Measurements from ENCODE around the gene CHST8.

Gene CHST8

DNA sequence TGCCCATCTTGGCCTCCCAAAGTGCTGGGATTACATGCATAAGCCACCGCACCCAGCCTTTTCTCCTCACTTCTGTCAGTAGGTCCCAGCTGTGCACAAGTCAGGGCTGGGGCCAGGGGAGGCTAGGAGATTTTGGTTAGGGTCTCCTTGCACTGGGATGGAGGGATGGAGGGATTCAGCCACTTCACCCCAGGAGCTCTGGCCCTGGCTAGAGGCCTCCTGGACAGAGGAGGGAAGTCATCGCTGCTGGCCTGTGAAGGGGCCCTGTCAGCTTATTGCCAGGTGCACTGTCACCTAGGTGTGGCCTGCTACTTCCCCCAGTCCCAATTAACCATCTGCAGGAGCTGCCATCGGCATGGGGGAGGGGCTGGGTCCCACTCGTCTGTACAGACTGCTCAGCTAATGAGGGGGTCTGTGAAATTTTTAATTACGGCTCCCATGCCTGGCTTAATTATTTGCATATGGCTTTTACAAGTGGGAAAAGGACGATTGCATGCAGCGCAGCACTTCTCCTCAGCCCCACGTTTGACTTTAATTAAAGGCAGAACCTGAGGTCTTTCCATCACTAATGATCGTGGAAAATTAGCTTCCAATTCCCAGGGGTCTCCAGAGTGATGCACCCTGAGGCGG lies 52.4 kb downstream of the CHST8 start:
- no peak for DNase-seq (ENCODE audit: low spot score)

DNA sequence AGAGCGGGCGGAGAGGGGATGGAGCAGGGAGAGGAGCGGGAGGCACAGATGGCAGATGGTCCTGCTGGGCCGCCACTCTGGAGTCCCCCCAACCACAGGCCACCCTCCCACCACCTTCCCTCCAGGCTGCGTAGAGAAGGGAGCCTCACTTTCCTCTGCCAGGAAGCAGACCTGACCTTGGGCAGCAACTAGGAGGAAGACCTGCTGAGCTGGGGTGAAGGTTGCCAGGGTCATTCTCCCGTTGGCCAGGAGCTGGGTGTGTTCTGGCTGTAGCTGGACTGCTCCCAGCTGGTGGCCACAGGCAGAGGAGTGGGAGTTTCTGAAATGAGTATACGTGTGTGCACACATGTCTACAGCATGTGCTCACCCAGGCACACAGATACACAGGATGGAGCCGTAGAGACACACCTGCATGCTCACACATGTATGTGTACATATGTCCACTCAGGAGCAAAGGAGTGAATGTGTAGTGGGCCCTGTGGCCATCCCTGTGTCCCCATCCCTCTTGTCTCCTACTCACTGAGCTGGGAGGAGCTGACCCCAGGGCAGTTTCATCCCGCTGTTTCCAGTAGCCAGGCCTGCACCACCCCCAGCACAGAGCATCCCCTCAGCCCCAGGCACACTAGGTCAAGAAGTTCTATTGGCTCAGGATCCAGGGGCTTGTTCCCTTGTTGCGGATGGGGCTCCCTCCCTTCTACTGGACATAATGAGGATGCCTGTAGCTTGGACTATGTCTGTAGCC lies 53.0 kb downstream of the CHST8 start:
- no peak for DNase-seq (ENCODE audit: low spot score)

DNA sequence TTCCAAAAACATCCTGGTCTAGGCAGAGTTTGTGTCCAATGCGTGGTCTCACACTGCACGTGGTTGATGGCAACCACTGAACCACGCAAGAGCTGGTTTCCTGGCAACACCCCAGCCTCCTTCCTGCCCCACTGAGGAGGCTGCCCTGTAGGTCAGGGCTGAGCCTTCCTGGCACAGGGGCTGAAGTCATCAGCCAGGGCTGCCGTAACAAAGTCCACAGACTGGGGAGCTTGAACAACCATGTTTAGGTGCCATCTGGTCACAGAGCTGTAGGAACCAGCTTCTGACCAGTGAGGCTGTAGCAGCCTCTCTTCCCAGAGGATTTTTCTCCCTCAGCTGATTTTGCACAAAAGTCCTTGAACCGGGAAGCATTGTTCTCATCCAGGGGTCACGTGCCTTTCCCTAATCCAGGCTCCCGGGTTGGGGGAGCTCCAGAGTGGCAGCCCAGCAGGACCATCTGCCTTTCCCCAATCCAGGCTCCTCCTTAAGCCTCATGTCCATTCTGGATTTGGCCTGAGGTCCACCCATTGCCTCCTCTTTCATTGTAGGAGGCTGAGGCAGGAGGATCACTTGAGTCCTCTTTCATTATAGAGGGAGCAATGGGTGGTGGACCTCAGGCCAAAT lies 53.9 kb downstream of the CHST8 start:
- DNase-seq (ENCODE audit: low spot score), result no peak

DNA sequence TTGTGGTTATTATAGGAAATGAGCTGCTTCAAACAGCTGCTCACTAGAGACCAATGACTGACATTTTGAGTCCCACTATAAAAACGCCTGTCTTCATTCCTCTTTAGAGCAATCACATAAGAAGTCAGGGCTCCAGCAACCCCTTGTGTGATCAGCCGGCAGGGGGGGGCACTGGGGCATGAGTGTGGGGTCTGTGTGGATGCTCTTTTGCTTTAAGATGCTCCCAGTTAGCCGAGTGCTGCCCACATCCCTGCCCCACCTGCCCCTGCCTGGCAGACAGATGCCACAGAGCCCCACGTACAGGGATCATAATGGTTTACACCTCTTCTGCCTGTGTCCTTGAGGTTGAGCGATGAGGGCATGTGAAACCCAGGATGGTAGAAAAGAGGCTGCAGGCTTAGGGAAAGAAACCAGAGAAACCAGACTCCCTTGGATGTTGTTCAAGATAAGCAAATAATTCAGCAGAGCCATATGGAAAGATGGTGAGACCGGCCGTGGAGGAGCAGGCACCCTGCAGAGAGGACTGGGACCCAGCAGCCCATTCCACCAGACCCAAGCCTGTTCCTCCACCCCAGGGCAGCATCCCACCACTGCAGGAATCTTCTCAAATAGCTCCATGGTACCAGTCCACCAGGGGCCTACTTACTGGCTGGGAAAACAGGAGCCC lies 55.4 kb downstream of the CHST8 start:
- no peak for DNase-seq (ENCODE audit: low spot score)

DNA sequence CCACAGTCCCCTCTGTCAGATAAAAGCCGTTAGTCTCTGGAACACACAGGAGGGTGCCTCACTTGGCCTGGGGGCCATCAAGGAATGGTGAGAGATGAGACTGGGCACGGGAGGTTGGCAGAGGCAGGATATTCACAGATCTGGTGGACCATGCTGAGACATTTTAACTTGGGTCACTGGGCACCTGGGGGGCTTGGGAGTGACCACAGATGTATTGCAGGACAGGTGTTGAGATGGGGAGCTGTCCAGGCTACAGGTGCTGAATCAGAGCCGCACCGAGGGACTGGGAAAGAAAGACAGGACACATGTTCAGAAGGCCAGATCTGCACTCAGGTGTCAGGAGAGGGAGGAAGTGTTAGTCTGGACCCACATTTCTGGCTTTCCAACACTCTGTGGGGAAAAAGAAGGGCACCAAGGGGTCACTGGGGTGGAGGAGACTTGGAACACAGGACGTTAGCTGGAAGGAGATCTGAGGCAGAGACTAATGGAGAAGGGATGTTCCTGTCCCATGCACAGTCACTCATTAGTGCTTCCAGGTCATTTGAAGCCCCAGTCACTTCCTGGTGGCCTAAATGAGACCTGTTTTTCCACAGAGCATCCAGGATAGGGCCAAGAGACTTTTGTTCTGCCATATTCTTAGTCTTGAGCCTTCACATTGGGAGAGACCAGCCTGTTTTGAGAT lies 56.1 kb downstream of the CHST8 start:
- DNase-seq (ENCODE audit: low spot score), result no peak

DNA sequence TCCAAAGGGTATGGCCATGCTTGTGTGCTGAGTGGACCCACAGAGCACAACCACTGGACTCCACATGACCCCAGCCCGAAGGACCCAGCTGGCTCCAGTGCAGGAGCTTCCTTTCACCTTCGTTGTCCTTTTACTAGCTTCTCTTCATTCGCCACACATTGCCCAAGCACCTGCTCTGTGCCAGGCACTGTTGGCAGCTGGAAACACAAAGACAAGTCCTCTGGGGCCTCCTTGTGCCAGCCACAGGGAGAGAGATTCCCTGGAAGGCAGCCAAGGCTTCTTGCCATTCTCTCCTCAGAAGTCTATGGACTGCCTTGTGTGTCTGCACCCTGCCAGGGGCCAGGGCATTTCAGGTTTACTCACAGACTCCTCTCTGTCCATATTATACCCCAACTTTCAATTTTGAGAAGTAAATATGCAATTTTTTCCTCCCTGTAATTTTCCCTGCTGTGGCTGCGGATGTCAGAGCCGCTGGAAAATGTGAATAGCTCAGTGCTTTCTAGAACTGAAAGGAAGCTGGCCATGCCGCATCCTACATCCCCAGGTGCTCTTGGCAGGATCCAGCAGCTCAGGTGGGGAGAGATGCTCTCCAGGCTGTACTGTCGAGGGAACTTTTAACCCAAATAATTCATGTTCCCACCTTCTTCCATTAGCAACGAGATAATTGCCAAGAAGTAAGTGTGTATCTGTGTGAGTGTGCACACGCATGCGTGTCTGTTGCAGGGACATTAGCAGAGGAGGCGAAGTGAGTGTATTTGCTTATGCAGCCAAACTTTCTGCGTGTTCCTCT lies 57.2 kb downstream of the CHST8 start:
- DNase-seq (ENCODE audit: low spot score), result no peak

DNA sequence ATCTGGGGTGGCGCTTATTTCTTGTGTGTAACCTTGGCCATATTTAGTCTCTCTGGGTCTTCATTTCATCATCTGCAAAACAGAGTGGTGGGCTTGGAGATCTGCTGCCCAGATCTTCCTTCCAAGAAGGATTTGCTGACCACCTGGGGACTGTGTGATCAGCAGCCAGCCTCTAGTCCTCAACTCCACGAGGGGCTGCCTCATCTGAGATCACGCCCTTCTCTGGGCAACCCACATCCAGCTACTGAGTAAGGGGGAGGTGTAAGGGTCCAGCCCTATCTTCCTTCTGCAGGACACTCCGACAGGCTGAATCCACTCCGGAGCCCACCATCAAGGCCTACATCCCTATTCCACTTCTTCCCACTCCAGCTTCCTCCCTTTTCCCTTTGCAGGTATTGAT lies 57.9 kb downstream of the CHST8 start:
- DNase-seq (ENCODE audit: low spot score), result no peak

DNA sequence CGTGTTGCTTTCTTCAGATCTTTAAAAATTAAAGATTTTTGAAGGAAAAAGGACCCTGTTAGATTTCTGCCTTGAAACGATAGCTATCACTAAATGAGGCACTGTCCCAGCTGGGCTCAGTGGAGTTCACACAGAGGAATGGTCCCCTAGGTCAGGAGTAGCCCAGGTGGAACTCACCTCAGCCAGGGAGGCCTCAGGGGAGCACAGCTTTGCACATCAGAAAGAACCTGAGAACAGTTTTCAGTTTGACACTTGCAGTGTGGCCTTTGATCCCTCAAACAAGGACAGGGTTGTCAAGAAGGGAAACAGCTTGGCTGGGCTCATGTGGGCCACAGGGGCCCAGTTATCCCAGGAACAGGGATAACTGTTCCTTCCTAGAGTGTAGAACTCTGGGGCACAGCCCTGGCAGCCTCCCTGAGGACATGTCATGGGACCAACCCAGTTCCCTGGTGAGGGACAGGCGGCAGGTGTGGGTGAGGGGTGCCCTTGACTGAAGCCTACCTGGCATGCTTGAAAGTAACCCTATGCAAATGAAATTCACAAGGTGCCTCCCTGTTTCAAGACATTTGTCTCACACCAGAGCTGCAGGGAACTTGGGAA lies 59.4 kb downstream of the CHST8 start:
- no peak for DNase-seq (ENCODE audit: low spot score)

DNA sequence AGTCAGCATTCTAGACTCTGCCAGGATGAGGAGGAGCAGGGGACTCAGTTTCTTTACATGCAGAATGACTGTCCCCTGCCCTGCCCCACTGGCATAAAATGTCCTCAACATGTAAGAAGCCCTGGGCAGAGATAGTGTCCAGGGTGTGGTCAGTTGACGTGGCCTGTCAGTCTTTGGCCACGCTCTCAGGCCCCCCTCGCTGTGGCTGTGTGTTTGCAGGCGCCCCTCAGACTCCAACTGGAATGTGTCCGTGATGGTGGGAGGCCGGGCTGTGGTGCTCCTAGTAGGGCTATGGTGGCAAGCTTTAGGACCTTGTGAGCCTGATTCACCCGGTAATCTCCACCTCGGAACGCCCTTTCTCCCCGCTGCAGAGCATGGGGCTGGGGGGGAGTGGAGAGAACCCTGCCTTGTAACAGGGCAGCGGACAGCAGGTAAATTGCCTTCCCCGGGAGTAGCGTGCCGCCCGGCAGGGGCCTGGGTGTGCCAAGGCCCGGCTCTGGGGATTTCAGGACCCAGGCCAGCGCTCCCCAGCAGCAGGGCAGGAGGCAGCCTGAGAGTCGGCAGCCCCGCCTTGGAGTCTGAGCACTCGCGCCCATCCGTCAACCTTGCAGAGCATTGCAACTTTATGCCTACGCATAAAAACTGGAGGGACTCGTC lies 62.3 kb downstream of the CHST8 start:
- no peak for DNase-seq (ENCODE audit: low spot score)

DNA sequence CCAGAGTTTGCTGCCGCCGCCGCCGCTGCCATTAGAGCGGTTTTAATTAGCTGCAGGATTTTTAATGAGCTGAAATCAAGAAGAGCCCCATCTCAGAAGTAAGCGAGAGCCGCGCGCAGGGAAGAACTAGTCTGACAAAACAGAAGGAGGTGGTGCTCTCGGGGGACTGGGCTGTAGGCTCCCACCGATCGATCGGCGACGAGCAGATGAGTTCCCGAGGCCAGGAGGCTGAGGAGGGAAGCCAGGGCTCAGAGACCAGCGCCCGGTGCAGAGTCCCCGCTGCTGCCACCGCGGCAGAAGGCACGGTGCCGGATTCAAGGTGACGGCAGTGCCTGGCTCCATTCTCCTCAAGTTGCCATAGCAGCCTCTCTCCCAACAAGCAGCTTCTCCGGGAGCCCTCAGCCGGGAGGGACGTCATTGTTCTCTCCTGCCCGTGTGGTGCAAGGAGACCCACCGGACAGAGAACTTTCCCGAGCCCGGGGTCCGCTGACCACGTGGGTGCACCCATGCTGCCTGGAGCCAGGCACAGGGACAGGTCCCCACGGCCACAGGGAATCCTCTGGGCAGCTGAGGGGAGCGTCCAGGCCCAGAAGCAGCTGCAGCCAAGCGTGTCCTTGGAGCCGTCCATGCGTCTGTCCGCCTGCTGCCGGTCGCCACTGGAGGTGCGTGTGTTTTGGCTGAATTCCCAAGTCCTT lies 62.9 kb downstream of the CHST8 start:
- no peak for DNase-seq (ENCODE audit: low spot score)

DNA sequence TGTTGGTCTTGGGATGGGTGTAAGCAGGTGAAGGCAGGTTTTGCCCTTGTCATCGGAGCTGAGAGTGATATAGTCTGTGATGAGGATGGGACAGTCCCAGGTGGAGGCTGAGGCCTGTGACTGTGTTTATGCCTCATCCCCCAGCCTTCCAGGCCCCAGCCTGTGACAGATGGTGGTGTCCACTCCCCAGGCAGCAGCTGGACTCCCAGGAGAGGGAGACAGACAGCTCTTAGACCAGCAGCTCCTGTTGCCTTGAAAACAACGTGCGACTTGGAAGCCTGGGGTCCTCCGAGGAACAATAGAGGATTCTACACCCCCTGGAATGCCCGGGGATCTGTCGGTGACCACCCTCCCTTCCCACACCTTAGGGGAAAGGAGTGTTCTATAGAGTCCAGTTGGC lies 63.8 kb downstream of the CHST8 start:
- DNase-seq (ENCODE audit: low spot score), result no peak

DNA sequence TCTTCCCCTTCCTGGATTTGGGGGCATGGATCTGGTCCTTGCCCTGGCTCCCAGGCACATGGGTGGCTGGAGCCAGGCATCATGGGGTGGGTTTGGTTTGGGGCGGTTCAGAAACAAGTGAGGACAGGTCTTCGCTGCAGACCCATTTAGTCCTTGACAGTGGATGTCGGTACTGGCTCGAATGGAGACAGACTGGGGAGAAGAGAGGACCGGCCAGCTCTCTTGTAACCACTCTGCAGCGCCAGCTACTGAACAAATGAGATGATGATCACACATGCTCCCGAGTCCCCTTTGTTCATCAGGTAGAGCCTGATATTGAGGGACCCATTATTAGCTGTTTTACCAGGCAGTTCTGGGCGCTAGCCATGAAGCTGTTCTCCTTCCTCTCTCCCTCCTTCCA lies 64.5 kb downstream of the CHST8 start:
- DNase-seq (ENCODE audit: low spot score), result no peak

DNA sequence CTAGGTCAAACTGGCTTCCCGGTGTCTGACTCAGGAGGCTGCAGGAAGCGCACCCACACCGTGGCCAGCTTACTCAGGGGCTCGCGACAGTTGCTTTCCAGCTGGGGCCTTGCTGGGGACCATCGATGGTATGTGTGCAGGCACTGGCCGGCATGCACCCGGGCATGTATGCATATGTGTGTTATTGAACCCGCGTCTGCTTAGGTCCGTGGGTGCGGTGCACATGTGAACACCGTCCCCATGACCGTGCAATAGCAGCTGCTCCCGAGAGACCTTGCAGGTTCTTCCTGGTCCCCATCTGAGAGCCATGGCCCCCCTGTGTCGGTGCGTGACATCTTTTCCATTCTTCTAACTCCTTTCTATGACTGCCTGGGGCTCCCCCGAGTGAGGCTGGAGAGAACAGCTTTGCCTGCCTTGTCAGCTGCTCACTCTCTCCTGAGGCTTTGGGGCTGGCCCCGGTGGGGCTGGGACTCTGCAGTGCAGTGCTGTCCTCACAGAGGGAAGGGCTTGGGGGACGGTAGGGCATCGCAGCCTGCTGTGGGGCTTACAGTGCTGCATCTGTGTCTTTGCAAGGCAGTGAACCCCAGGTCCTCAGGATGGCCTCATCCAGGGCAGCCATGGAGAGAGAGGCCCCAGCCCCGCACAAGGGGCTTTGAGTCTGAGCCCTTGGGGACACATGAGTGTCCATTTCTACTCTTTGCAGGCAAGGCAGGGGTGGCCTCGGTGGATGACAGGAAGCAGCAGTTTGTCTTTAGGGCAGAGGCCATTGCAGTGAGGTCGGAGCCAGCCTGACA lies 65.1 kb downstream of the CHST8 start:
- DNase-seq (ENCODE audit: low spot score), result no peak

DNA sequence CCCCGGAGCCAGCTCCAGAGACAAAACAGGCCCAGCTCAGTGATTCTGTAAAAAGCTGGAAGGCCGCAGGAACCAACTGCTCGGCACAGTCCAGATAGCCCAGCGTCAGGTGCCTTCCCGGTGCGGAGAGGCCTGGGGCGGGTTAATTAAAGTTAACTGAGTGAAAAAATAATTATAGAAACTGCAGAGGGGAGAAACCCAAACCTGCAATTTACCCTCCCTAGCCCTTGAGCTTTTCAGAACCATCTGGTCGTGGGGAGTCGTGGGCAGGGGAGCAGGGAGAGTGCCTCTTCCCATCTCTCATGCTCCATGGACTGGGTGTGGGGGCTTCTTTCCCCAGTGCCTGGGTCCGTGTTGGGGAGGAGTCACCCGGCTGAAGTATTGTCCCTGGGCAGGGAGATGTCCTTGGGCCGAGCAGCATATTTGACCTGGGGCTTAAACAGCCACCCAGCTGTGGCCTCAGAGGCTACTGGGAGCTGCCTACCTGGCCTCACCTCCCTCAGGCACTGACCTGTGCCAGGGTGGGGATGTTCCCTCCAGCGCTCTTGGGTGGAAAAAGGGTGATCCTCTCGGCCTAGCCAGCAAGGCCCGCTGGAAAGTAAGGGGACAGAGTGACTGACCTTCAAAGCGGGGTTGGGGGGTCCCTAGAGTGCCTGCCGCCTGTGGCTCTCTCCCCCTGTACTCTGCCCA lies 65.9 kb downstream of the CHST8 start:
- no peak for DNase-seq (ENCODE audit: low spot score)

DNA sequence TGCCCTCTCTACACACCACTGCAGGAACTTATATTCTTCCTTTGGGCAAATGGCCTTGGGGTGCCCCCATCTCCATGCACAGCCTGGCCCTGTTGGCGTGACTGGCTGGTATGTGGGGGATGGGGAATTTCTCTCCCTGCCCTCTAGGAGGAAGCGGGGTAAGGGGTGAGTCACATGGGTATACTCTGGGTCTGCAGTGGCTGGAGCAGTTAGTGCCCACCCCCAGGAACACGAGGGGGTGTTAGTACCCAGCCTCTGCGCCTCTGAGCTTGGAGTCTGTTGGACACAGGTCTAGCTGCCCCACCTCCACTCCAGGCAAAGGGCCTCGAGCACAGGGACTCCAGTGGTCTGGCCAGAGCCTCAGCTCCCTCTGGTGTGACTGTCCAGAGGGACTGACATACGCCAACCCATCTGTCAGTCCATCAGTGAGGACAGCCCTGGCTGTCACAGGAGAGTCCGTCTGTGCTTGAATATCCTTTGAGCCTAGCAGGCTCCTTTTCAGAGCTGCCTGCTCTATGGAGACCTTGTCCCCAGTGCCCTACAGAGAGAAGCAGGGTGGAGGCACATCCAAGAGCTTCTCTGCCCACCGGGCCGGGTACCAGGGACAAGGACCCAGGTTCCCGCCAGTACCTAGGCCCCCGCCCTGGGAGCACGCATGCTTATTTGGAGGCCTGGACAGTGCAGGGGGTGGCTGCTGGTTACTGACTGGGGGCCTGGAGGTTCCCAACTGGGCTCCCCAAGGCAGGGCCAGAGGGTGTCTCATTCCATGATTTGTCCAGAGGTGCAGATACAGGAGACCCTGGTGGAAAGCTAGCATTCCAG lies 66.6 kb downstream of the CHST8 start:
- DNase-seq (ENCODE audit: low spot score), result no peak

DNA sequence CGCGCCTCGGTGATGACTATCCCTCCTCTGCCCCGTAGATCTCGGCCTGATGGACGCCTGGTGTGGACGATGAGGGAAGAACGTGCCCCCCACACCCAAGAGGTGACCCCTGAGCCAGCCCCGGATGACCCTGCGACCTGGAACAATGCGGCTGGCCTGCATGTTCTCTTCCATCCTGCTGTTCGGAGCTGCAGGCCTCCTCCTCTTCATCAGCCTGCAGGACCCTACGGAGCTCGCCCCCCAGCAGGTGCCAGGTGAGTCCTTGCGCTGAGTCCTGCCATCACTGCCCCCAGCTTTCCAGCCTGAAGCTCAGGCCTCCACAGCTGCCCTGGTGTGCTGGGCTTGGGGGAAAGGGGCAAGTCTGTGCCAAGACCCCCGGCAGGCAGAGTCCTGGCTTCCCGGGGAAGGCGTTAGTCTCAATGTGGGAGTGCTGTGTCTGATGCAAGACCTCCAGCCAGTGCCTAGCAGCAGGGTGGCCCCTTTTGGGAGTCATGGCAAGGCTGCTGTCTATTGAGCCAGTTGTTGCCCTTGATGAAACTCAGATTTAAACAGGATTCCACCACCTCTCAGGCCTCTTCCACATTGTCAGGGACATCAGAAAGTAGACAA lies 67.5 kb downstream of the CHST8 start:
- DNase-seq (ENCODE audit: low spot score), result no peak

DNA sequence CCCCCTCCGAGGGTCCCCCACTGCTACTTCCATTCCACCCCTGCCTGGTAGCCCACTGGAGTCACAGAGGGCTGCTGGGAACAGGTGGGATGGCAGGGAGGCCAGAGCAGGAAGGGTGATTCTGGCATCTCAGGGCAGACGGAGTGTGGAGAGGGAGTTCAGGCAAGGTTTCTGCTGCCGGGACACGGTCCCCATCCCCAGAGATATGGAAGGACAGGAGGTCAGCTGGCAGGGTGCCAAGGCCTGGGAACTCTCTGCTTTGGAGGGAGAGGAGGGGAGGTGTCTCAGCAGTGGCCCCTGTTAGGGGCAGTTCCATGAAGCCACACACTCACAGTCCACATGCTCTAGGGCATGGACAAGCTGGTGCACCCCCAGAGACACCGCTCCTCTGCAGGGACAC lies 68.1 kb downstream of the CHST8 start:
- DNase-seq (ENCODE audit: low spot score), result no peak
